Activated gamma-delta T cell treated with anti-CD3 and anti-CD28 coated beads, Interleukin-2, amount 50 U/mL, for 16 hours (primary cell): ENCODE measurements around the gene GNAL.

Experiments used
- DNase-seq: peaks from one replicate; pipeline ENCODE4 v3.0.0-alpha.2; 2020; ENCODE audit warnings: low read depth

Gene GNAL

GRCh38 chr18:11808001-11808855, 119.2 kb downstream of the GNAL start:
- DNase-seq: no peak

GRCh38 chr18:11809895-11810294, 120.8 kb downstream of the GNAL start:
- DNase-seq: no peak

- DNase-seq: no peak
Observed at GRCh38 chr18:11810379-11810778, 121.3 kb downstream of the GNAL start.

- DNase-seq: no peak
Observed at GRCh38 chr18:11811009-11811408, 121.9 kb downstream of the GNAL start.

- DNase-seq: no peak
Observed at GRCh38 chr18:11817229-11817628, 128.2 kb downstream of the GNAL start.

- no peak for DNase-seq
Observed at GRCh38 chr18:11818486-11819203, 129.6 kb downstream of the GNAL start.

- no peak for DNase-seq
Observed at GRCh38 chr18:11819938-11820337, 130.9 kb downstream of the GNAL start.

- no peak for DNase-seq
Observed at GRCh38 chr18:11820697-11821096, 131.6 kb downstream of the GNAL start.

GRCh38 chr18:11821208-11821607, 132.1 kb downstream of the GNAL start:
- no peak for DNase-seq

GRCh38 chr18:11821643-11822237, 132.7 kb downstream of the GNAL start:
- DNase-seq: no peak

GRCh38 chr18:11823545-11823944, 134.5 kb downstream of the GNAL start:
- DNase-seq: no peak

GRCh38 chr18:11826836-11827235, 137.8 kb downstream of the GNAL start:
- DNase-seq: no peak

- no peak for DNase-seq
Observed at GRCh38 chr18:11828786-11829432, 139.8 kb downstream of the GNAL start.

- DNase-seq: no peak
Observed at GRCh38 chr18:11830585-11830984, 141.5 kb downstream of the GNAL start.

- DNase-seq: no peak
Observed at GRCh38 chr18:11831921-11832320, 142.9 kb downstream of the GNAL start.

- no peak for DNase-seq
Observed at GRCh38 chr18:11834772-11835171, 145.7 kb downstream of the GNAL start.

GRCh38 chr18:11839556-11839955, 150.5 kb downstream of the GNAL start:
- DNase-seq: no peak

- no peak for DNase-seq
Observed at GRCh38 chr18:11840493-11840892, 151.4 kb downstream of the GNAL start.

GRCh38 chr18:11842562-11842961, 153.5 kb downstream of the GNAL start:
- DNase-seq: no peak

GRCh38 chr18:11844436-11844835, 155.4 kb downstream of the GNAL start:
- no peak for DNase-seq

- no peak for DNase-seq
Observed at GRCh38 chr18:11845654-11846053, 156.6 kb downstream of the GNAL start.

GRCh38 chr18:11847811-11848210, 158.7 kb downstream of the GNAL start:
- DNase-seq: no peak

GRCh38 chr18:11849279-11849678, 160.2 kb downstream of the GNAL start:
- no peak for DNase-seq
